ENCODE results near the gene FBXW2.

FBXW2 gene

DNA sequence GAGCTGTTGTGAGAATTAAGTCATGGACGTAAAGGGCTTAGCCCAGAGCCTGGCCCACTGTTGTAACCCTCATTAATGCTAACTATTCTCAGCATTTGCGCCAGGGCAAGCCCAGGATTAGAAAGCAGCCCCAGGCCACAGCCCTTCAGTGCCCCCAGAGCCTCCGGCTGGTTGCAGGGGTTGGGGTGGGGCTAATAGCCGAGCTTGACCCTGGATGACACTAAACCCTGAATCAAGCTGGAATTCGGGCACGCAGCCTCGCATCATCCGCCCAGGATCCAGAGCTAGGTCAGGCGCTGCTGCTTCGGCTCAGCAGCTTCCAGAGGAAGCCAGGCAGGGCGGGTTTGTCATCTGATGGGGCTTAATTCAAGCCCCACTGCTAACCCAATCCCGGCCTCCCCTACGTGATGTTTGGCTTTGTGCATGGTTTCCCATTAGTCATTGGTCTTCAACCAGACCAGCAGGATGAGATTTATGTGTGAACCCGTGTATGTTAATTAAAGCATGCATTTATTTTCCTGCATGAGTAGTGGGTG lies 77.8 kb downstream of the FBXW2 start:
- DNase-seq (ENCODE audit: low spot score): peak; percentile 31

GRCh38 chr9:120714846-120715388 lies 78.3 kb downstream of the FBXW2 start:
- no peak for FAIRE-seq
- DNase-seq (ENCODE audit: low spot score): no peak

More for the DNA sequence above, 77.8 kb downstream of the FBXW2 start:
- peak; percentile 20 for FAIRE-seq

DNA sequence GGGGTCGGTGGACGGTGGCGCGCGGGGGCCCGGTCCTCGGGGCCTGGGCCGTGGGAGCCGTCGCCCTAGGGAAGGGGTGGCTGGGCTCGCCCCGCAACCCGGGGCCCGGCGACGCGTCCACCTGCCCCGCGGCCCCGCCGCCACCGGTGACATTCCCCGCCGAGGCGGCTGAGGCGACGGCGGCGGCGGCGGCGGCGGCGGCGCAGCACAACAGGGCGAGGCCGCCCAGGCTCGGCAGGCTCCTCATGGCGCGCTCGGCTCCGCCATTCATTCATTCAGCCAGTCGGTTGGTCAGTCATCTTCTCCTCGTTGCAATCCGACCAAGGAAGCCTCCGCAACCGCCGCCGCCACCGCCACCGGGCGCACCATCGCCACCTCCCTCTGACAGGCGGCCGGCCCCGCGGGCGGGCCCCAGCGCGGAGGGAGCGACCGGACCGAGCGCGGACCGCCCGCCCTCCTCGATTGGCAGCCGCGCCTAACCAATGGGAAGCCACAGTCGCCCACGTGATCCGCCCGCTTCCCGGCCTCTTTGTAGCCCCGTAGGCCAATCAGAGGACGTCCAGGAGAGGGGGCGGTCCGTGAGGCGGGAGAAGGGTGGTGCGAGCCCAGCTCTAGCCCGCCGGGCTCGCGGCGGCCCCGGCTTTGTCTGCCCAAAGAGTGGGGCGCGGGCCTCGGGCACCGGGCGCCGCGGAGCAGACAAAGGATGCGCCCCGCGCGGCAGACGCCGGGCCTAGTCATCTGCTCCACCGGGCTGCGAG lies 78.9 kb downstream of the FBXW2 start, which contains the start of gene MEGF9:
MEGF9 (minus strand) TSS at position 383 of the 758 bp plus-strand sequence; CDS start at position 271, 112 bp downstream.
- DNase-seq (ENCODE audit: low spot score) (peak; percentile 94), FAIRE-seq (peak; percentile 17)

DNA sequence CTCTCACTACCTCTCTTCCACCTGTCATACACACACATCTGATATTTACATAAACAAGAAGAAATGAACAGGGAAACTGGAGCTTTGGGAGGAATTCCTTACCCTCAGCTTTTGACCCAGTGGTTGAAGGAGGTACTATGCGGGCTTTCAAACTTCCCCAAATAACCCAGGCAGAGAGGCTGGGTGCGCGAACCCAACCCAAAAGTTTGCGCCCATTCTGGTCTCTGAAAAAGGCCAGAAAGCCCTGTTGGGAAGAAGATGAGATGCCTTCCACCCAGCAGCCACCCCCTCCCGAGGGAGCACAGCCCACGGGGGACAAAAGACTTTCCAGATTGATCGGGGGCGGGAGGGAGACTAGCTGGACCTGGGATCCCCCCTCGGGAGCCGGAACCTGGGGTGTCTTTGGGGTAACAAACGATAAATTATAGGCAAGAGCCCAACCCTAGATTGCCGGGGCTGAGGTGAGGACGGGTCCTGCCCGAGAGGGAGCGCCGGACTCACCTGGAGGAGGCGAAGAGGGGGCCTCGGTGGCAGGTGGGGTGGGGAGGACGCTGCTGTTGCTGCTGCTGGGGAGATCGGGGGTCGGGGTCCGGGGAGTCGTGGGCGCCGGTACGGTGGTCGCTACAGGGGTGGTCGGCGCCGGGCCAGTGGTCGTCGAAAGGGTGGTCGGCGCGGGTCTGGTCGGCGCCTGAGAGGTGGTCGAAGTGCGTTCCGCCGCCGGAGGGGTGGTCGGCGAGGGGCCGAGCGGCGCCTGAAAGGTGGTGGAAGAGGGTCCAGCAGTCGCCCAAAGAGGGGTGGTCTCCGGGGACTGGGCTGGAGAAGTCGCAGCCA lies 79.7 kb downstream of the FBXW2 start:
- no peak for DNase-seq (ENCODE audit: low spot score)
- FAIRE-seq: no peak

GRCh38 chr9:120712539-120713031 lies 80.6 kb downstream of the FBXW2 start:
- DNase-seq (ENCODE audit: low spot score) (peak; percentile 46), FAIRE-seq (peak; percentile 26)

DNA sequence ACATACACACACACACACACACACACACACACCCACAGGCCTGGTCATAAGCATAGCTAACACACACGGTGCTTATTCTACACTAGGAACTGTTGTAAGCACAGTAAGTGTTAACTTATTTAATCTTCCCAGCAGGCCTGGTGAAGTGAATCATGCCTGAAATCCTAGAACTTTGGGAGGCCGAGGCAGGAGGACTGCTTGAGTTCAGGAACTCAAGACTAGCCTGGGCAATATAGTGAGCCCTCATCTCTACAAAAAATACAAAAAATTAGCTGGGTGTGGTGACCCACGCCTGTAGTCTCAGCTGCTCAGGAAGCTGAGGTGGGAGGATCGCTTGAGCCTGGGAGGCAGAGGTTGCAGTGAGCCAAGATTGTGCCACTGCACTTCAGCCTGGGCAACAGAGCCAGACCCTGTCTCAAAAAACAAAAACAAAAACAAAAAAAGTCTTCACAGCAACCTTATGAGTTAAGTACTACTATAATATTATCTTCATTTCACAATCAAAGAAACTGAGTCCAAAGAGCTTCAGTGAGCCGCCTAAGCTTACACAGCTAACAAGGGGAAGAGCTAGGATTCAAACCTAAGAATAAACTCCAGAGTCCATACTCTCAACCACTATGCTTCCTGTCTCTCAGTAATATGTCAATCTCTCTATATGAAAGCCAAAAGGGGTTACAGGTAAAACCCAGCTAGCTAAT lies 81.2 kb downstream of the FBXW2 start:
- DNase-seq (ENCODE audit: low spot score) (no peak), FAIRE-seq (no peak)

DNA sequence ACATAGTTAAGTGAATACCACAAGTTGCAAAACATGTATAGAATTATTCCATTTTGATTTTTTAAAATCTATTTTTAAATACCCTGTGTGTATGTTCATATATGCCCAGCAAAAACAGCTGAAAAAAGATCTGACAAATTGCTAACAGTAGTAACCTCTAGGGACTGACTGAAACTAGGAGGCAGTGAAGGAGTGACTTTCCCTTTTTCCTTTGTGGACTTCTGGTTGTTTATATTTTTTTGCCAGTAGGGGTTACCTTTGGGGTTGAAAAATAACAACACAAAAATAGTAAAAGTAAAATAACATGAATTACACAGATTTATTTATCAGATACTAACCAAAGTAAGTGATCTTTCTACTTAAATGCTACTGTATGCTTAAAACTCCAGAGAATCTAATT lies 81.9 kb downstream of the FBXW2 start:
- peak; percentile 35 for FAIRE-seq
- no peak for DNase-seq (ENCODE audit: low spot score)

DNA sequence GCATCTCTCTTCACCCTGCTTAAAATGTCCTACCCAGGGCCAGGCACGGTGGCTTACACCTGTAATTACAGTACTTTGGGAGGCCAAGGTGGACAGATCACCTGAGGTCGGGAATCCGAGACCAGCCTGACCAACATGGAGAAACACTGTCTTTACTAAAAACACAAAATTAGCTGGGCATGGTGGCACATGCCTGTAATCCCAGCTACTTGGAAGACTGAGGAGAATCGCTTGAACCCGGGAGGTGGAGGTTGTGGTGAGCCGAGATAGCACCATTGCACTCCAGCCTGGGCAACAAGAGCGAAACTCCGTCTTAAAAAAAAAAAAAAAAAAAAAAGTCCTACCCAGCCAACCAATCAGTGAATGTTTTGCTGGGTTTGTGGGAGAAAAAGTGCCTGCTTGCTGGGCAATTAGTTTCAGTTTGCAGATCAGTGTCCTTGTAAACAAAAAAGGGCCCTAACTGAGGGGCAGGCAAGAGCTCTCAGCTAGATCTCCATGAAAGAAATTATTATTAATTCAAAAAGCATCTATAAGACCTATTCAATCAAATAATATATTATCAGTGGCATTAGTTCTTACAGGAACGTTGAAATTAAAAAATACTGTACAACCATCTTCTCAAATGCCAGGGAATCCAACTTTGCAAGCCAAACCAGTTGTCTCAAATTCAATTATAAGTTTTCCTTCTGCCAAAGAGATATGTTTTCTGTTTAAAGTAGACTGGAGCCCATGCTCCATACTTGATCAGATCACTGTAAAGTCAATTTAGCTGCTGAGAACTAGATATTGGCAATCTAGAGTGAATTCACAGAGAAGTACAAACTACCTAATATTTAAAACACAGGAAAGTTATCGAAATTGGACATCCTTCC lies 82.9 kb downstream of the FBXW2 start:
- peak; percentile 39 for FAIRE-seq
- peak; percentile 54 for DNase-seq (ENCODE audit: low spot score)

DNA sequence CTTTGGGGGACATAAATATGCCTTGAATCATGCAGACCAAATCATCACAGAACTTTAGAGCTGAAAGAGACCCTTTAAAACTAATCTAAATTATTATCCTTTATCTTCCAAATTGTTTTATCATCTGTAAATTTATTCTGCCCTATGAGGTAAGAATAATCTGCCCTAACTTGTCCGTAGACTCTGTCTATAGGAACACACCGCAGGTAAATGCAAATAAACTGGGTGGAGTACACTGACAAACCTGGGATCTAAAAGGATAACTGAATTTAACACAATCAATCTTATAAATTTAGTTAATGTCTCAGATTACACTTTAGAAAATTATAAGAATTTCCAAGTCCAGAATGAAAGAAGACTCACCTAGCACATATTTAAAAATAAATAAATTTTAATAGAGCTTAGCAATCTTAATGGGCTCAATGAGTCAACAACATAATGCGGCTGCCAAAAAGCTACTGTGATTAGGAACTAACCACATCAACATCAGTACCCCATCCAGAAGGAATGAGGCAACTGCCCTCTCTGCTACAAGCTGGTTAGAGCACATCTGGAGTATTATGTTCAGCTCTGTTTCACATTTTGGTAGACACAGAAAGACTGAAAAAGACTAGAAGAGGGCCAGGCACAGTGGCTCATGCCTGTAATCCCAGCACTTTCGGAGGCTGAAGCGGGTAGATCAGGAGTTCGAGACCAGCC lies 84.5 kb downstream of the FBXW2 start:
- DNase-seq (ENCODE audit: low spot score): no peak
- no peak for FAIRE-seq

DNA sequence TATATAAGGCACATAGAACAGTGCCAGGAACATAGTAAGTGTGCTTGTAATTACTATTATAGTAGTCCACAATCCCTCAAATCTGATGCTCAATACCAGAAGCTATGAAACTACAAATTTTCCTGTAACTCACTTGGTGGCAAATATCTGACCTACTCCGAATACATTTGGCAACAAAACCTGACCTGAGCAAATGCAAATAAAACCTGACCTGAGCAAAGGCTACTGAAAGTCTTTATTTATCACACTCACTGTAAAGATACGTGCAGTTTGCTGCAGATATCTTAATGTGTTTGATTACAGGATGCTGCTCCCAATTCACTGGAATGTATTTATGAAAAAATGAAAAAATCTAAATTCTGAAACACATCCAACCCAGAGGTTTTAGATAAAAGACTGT lies 86.0 kb downstream of the FBXW2 start:
- no peak for FAIRE-seq

More for the DNA sequence above, 86.0 kb downstream of the FBXW2 start:
- no peak for DNase-seq (ENCODE audit: low spot score)

Measured in RCC 7860 (cell line).